Thoracic aorta (tissue), 2 donors: ENCODE results near the gene FARS2. TPM values are rescaled to one million over a fixed set of nuclear protein-coding genes. Genes with fewer than 3 reads are reported as not detected.
"Not testable (repeated sequence)": the region's sequence is repeated elsewhere in the genome, so short reads cannot be mapped to it uniquely, and the experiment has no call there.

Experiments used
- ATAC-seq: fragments of 150-250 bp; one replicate; pipeline ENCODE4 v1.8.0; 2017; ENCODE audit warnings: low read depth; ENCODE audit not compliant: insufficient number of reproducible peaks, low FRiP score
- DNase-seq: peaks from one replicate; pipeline ENCODE4 v3.0.0-alpha.2; 2020; ENCODE audit warnings: low spot score
- H3K27ac ChIP-seq, 2 donors: fragments of 200-600 bp; sonication (generic); 1 replicate in 1 of 2; 2 replicates in 1 of 2; pipeline ENCODE4 v1.5.1; 2016; ENCODE audit warnings: mild to moderate bottlenecking in 2 of 2, moderate library complexity in 2 of 2
- H3K27me3 ChIP-seq: fragments of 200-600 bp; sonication (generic); replicated peaks from 2 replicates; pipeline ENCODE4 v1.6.0; 2016; ENCODE audit warnings: mild to moderate bottlenecking; ENCODE audit not compliant: insufficient read depth
- H3K36me3 ChIP-seq: fragments of 200-600 bp; sonication (generic); one replicate; pipeline ENCODE4 v1.5.1; 2016
- H3K4me1 ChIP-seq, 2 donors: fragments of 200-600 bp; sonication (generic); 1 replicate in 1 of 2; 2 replicates in 1 of 2; pipeline versions ENCODE4 v1.5.1 to v1.6.0; 2016; ENCODE audit warnings: low read depth in 2 of 2, mild to moderate bottlenecking in 1 of 2; ENCODE audit not compliant: control insufficient read depth in 1 of 2
- H3K4me3 ChIP-seq: fragments of 200-600 bp; sonication (generic); 2 replicates; pipeline ENCODE4 v1.5.1; 2016; ENCODE audit warnings: mild to moderate bottlenecking
- H3K9me3 ChIP-seq: fragments of 200-600 bp; sonication (generic); 2 replicates; pipeline ENCODE4 v1.5.1; 2016
- total RNA-seq, 2 donors: library from RNA; depleted of rRNA; stranded (reverse); fragments of >200 nt; gene quantifications; one replicate each; pipeline versions ENCODE4 v1.1.0 to v1.2.3, GENCODE V29; 2016
- TF ChIP-seq, protein P1 (sequence below): fragments of 200-600 bp; sonication (generic); IDR thresholded peaks from one replicate; pipeline ENCODE4 v1.5.1; 2019; ENCODE audit warnings: antibody characterized with exemption

FARS2 gene
- total RNA-seq, 2 donors from 2014 or later, result 10.4 to 11.6 TPM

DNA sequence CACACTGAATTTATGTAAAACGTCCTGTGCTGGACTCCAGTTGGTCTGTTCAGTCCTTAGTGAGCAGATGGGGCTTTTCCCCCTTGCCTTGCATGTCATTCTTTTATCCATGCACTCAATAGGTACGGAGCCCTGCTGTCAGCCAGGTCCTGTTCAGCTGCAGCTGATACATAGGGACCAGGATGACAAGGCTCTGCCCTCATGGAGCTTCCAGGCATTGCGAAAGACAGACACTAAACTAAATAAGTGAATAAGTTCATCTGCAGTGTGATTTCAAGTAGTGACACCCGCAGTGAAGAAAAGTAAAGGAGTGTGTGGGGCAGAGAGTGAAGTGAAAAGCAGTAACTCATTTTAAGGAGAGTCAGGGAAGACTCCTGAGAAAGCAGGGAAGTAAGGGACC, 421.2 kb downstream of the FARS2 start:
- ATAC-seq, result no peak

DNA sequence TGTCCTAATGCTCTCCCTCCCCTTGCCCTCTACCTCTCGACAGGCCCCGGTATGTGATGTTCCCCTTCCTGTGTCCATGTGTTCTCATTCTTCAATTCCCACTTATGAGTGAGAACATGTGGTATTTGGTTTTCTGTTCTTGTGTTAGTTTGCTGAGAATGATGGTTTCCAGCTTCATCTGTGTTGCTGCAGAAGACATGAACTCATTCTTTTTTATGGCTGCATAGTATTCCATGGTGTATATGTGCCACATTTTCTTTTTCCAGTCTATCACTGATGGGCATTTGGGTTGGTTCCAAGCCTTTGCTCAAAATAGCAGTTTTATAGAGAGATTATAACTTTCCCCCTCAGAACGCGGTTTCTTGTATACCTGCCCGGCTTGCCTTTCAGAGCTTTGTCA, 422.4 kb downstream of the FARS2 start:
- not testable (repeated sequence) for H3K27ac ChIP-seq, H3K4me3 ChIP-seq, DNase-seq, H3K36me3 ChIP-seq, H3K27me3 ChIP-seq, ATAC-seq, H3K4me1 ChIP-seq, H3K9me3 ChIP-seq

More for the DNA sequence above, 421.2 kb downstream of the FARS2 start:
- no peaks in the 10 kb centered on the region for H3K4me1 ChIP-seq
- H3K36me3 ChIP-seq, result no peaks in the 10 kb centered on the region
- H3K4me3 ChIP-seq, result no peak overlapping the region
- no peak for DNase-seq
- TF ChIP-seq, protein P1, sequence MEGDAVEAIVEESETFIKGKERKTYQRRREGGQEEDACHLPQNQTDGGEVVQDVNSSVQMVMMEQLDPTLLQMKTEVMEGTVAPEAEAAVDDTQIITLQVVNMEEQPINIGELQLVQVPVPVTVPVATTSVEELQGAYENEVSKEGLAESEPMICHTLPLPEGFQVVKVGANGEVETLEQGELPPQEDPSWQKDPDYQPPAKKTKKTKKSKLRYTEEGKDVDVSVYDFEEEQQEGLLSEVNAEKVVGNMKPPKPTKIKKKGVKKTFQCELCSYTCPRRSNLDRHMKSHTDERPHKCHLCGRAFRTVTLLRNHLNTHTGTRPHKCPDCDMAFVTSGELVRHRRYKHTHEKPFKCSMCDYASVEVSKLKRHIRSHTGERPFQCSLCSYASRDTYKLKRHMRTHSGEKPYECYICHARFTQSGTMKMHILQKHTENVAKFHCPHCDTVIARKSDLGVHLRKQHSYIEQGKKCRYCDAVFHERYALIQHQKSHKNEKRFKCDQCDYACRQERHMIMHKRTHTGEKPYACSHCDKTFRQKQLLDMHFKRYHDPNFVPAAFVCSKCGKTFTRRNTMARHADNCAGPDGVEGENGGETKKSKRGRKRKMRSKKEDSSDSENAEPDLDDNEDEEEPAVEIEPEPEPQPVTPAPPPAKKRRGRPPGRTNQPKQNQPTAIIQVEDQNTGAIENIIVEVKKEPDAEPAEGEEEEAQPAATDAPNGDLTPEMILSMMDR, result no peak
- no peaks in the 10 kb centered on the region for H3K27me3 ChIP-seq
- H3K9me3 ChIP-seq, result no peaks in the 10 kb centered on the region
- no peak overlapping the region for H3K27ac ChIP-seq

DNA sequence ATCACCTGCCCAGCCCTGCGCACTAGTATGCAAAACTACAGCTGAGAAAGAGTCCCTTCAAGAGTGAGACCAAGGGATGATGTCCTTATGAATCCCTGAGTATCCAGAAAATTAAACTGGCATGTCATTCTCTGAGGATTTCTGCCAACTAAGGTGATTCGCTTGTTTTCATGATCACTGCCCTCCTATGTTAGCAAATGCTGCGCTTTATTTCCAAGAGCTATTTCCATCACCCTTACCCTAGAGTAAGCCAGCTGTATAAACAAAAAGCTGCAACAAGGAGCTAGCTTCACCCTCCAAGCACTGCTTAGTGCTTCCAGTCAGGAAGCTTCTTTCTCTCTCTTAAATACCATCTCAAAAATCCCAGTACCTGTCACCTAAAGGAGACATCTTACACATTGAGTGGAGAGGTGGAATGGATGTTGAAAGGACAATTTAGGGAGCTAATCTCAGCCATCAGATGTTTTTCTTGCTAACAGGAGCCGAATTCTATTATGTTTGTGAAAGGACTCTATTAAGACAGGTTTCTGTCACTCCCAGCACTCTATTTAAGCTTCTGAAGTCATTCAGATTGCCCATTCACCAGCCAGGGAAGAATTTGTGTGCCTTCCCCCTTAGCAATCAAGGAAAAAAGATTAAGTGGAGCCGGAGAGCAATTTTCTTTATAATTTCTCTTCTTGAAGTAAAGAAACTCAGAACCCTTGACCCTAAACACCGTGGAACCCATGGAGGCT, 423.2 kb downstream of the FARS2 start:
- Histone ChIP-seq H3K4me1 (no peaks in the 10 kb centered on the region), H3K9me3 (no peaks in the 10 kb centered on the region), H3K4me3 (no peak overlapping the region), H3K36me3 (no peaks in the 10 kb centered on the region), H3K27me3 (no peaks in the 10 kb centered on the region), H3K27ac (no peak overlapping the region)
- ATAC-seq (no peak), DNase-seq (no peak)
- TF ChIP-seq, protein P1, result no peak

DNA sequence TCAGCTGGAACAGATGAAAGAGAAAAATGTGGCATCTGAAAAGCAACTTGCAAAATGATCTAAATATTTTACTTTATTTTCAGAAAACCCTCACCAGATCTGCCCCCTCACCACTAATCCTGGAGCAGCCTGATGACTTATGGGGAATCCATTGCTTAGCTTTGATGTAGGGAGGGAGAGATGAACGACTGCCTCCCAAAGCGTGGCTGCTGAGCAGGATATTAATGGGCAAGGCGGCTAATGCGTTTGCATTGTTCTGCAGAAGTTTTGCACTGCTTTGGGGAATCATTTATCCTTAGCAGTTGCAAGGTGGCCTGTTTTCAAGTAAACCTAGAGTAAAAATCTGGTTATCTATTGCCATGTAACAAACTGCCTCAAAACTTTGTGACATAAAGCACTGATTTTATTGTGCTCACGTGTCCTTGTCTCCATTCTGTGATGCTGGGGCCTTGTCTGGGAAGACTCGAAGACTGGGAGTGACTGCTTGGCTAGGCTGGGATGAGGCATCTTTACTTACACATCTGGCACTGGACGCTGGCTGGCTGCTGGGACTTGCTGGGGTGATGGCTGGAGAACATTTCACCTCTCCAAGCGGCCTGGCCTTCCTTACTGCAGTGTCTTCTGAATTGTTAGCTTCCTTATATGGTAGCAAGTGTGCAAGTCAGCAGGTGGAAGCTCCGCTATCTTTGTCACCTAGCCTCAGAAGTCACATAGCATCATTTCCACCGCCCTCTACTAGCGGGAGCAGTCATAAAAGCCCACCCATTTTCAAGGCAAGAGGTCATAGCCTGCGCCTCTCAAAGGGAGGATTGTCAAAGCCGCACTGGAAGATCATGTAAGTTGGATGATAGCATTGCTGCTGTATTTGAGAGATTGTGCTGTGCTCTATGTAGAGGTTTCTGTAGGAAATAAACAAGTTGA, 432.2 kb downstream of the FARS2 start:
- no peaks in the 10 kb centered on the region for H3K4me1 ChIP-seq
- TF ChIP-seq, protein P1, result no peak
- no peaks in the 10 kb centered on the region for H3K36me3 ChIP-seq
- no peak for ATAC-seq
- H3K27ac ChIP-seq, result no peak overlapping the region
- H3K4me3 ChIP-seq, result no peak overlapping the region
- DNase-seq, result no peak
- H3K9me3 ChIP-seq, result no peaks in the 10 kb centered on the region
- H3K27me3 ChIP-seq, result no peaks in the 10 kb centered on the region

DNA sequence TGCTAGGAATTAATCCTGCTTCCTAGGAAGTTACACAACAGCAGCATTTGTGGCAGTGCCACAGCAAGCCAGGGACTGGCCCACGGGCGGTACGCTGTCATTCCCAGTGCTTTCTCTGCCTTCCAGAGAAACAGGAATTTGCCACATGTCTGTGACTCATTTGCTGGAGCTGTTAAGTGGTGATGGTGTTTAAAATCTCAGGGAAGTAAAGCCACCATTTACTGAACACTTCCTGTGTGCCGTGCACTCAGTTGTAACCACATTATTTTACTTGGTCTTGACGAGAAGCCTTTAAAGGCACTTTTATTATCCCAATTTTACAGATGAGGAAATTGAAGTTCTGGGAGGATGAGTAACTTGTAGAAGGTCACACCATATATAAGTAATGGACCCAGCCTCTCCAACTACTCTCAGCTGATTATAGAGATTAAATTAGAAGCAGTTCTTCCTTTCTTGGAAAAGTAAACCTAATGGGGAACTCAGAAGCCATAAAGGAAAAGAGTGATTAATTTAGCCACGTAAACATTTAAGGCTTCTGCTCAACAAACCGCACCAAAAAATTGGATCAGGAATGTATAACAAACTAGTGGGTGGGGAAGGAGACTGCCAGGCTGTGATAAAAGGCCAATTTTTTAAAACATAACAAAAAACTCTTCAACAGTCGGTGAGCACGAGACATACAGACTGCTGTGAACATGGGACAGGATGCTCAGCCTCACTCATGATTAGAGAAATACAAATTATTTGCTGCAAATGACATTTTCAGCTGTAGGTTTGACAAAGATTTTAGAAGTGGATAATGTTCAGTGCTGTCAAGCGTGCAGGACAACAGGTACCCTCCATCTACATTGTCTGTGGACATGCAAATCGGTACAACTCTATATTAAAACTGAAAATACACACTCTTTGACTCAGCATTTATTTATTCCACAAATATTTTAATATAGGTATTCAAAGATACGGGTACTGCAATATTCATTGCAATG, 434.2 kb downstream of the FARS2 start:
- DNase-seq (no peak), ATAC-seq (no peak)
- Histone ChIP-seq H3K36me3 (no peaks in the 10 kb centered on the region), H3K27me3 (no peaks in the 10 kb centered on the region), H3K9me3 (no peaks in the 10 kb centered on the region), H3K4me3 (no peak overlapping the region), H3K4me1 (no peaks in the 10 kb centered on the region), H3K27ac (no peak overlapping the region)
- TF ChIP-seq, protein P1, result no peak
